Naive B cell (primary cell): ENCODE measurements around the gene SMYD2. TPM values are rescaled to one million over a fixed set of nuclear protein-coding genes. Genes with fewer than 3 reads are reported as not detected.

ENCODE experiments used
- ATAC-seq, 2 donors: fragments of 150-1000 bp; cut with Tn5 transposase; 2 replicates each; pipeline ENCODE4 v1.10.0; 2021; ENCODE audit warnings: low read depth in 2 of 2, mild to moderate bottlenecking in 2 of 2, moderate library complexity in 2 of 2
- DNase-seq: peaks from one replicate; pipeline ENCODE4 v3.0.0; 2022
- H3K27ac Mint-ChIP-seq, 6 donors: one replicate each; pipeline ENCODE4 v1.8.0; 2020 to 2022; ENCODE audit warnings: mild to moderate bottlenecking in 6 of 6, mixed read lengths in 6 of 6, moderate library complexity in 5 of 6, inconsistent platforms in 2 of 6
- H3K27me3 Mint-ChIP-seq, 3 donors: one replicate each; pipeline ENCODE4 v1.8.0; 2021 to 2022; ENCODE audit warnings: mixed read lengths in 3 of 3, mild to moderate bottlenecking in 1 of 3
- H3K36me3 Mint-ChIP-seq, 2 donors: one replicate each; pipeline ENCODE4 v1.8.0; 2020 to 2022; ENCODE audit warnings: mixed read lengths in 2 of 2, inconsistent platforms in 1 of 2, mild to moderate bottlenecking in 1 of 2
- H3K4me1 Mint-ChIP-seq, 3 donors: one replicate each; pipeline ENCODE4 v1.8.0; 2020 to 2022; ENCODE audit warnings: mixed read lengths in 3 of 3, inconsistent platforms in 1 of 3, mild to moderate bottlenecking in 1 of 3, moderate library complexity in 1 of 3
- H3K4me3 Mint-ChIP-seq, 8 donors: one replicate each; pipeline ENCODE4 v1.8.0; 2020 to 2022; ENCODE audit warnings: mild to moderate bottlenecking in 8 of 8, mixed read lengths in 8 of 8, moderate library complexity in 8 of 8, inconsistent platforms in 2 of 8
- H3K9me3 Mint-ChIP-seq, 7 donors: one replicate each; pipeline ENCODE4 v1.8.0; 2020 to 2022; ENCODE audit warnings: mixed read lengths in 7 of 7, mild to moderate bottlenecking in 5 of 7, inconsistent platforms in 2 of 7, moderate library complexity in 1 of 7
- polyA plus RNA-seq, 6 donors: library from polyadenylated mRNA; unstranded; fragments of 300-500 nt; fragmentation: Illumina TruSeq; gene quantifications; one replicate each; pipeline ENCODE4 v1.2.3, GENCODE V29; 2021; ENCODE audit warnings: low read depth in 6 of 6

The SMYD2 gene
- polyA plus RNA-seq, 6 donors from 2014 or later: 28.3 to 76.8 (median 33.9) TPM

DNA sequence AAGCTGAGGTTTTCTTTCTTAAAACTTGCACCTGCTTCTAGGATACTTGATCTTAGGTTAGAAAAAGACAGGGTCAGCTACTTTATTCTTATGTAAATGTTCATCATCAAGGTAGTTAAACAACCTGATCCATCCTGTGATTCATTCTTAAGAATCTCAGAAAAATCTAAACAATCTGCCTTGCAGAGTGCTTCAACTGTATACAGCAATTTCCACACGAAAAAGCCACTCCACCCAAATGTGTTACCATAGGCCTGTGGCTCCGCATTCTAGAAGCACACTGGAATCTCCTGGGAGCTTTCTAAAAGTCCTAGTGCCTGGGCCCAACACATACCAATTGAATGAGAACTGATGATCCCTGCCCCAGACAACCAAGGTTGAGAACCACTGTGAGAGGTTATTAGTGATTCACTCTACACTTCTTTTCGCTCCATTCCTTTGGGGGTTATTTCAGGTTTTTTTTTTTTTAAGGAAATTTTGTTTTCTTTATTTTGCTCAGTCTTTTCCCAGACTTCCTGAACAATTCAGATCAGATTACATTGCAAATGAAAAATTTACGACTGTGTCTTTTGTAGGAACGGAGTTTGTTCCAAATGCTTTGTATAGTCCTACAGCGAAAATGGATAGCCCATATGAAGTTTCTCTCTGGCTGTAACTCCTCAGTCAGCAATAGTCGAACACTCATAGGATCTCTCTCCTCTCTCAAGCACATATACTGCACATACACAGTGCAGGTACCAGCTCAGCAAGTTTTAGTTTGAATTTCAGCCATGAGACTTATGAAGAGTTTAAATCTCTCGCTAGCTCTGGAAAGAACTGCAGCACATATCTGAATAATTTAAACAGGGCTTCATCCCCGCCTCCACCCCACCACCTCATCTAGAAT, 16.1 kb downstream of the SMYD2 start:
- no peak overlapping the region for H3K27ac Mint-ChIP-seq

DNA sequence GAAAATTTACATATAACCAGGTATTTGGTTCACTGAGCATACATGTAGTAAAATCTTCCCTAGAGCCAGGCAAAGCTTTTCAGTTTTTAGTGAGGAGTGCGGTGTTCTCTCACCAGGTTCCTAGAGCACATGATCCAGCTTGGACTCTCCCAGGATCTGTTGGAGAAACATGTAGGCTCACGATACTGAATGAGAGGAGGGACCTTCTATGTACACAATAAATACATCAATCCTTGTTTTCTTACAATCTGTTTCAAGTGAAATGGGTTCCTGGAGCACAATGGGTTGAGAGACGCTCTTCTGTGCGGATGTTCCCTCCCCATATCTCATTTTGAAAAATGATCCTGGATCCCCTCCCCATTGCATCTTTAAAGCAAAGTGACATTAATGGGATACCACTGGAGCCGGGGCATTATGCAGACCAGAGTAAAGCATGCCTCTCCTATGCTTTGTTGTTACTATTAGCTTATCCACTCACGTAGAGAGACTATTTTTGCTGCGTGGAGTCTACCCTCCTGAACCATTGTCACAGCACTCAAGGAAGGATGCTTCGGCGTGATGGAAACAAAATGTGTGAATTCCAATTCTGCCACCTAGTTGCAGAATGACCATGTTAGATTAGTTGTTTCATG, 19.3 kb downstream of the SMYD2 start:
- H3K27me3 Mint-ChIP-seq: no peaks in the 10 kb centered on the region
- peaks cover 8 to 24% (median 19%) of the 10 kb centered on the region in 3 donors for H3K4me1 Mint-ChIP-seq
- H3K27ac Mint-ChIP-seq: no peak overlapping the region
- no peak overlapping the region for H3K4me3 Mint-ChIP-seq
- ATAC-seq: no peak
- H3K9me3 Mint-ChIP-seq: no peaks in the 10 kb centered on the region
- DNase-seq: no peak
- peaks cover 0 to 5% of the 10 kb centered on the region in 2 donors for H3K36me3 Mint-ChIP-seq

More for the DNA sequence above, 16.1 kb downstream of the SMYD2 start:
- Mint-ChIP-seq H3K36me3 (peaks cover 0 to 5% of the 10 kb centered on the region in 2 donors), H3K27me3 (no peaks in the 10 kb centered on the region), H3K4me3 (no peak overlapping the region), H3K4me1 (peaks cover 7 to 20% (median 12%) of the 10 kb centered on the region in 3 donors), H3K9me3 (no peaks in the 10 kb centered on the region)
- ATAC-seq: no peak
- no peak for DNase-seq

DNA sequence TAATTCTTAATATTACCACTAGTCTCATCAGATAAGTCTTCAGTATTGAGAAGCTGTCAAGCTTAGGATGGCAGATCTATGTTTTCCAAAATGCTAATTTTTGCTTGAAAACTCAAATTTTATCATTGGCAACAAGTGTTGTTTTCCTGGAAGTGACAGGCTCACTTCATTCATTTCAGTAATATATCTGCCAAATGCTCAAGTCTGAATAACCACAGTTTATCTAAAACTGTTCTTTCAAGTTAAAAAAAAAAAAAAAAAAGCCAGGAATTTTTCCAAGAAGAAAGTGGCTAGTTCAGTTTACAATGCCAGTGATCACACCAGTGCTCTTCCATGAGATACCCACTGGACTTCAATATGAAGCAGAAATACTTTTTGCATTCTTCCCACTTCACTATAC, 20.6 kb downstream of the SMYD2 start:
- ATAC-seq (no peak), DNase-seq (no peak)
- H3K27ac Mint-ChIP-seq: no peak overlapping the region
- H3K4me3 Mint-ChIP-seq: no peak overlapping the region
- peaks cover 11 to 18% (median 16%) of the 10 kb centered on the region in 3 donors for H3K4me1 Mint-ChIP-seq
- H3K36me3 Mint-ChIP-seq: peaks cover 0 to 5% of the 10 kb centered on the region in 2 donors
- no peaks in the 10 kb centered on the region for H3K27me3 Mint-ChIP-seq
- H3K9me3 Mint-ChIP-seq: no peaks in the 10 kb centered on the region

DNA sequence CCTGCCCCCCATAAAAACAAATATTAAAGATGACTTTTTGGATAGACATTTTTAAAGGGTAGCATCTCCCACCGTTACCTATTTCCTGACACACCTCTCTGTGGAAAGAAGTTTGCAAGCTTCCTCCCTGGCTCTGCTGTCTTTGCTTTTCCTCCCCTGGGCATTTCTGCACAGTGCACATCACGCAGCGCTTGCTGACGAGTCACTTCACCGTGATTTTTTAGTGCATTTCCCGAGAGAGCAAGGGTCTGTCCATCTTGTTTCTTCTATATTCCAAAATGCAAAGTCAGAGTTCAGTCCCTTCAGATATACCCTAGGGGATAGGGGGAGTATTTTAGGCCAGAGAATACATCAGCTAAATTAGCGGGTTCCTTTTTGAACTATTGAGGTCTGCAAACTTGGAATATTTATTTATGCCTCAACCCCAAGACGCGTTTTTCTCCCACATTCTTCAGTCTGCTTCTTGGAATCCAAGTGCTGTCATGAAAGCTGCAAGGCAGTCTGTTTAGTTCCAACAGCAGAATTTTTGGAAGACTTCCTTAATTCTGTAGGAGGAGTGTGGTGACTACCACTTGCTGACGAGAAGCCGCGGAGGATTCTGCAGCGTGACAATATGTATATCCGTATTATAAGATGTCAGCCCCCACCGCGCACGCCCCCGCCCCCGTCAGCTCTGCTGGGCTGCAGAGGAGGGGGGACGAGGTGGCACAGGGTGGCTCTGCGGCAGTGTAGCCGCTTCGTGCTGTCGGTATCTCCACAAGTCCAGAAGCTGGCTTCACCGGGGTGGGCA, 22.4 kb downstream of the SMYD2 start:
- Mint-ChIP-seq H3K4me3 (peak overlapping the region in 1 of 8 donors; percentile 12), H3K27me3 (no peaks in the 10 kb centered on the region), H3K4me1 (peaks cover 15 to 18% (median 18%) of the 10 kb centered on the region in 3 donors), H3K27ac (peak overlapping the region in 2 of 6 donors; percentile 10 to 60), H3K36me3 (no peaks in the 10 kb centered on the region), H3K9me3 (no peaks in the 10 kb centered on the region)
- DNase-seq (no peak), ATAC-seq (no peak)

DNA sequence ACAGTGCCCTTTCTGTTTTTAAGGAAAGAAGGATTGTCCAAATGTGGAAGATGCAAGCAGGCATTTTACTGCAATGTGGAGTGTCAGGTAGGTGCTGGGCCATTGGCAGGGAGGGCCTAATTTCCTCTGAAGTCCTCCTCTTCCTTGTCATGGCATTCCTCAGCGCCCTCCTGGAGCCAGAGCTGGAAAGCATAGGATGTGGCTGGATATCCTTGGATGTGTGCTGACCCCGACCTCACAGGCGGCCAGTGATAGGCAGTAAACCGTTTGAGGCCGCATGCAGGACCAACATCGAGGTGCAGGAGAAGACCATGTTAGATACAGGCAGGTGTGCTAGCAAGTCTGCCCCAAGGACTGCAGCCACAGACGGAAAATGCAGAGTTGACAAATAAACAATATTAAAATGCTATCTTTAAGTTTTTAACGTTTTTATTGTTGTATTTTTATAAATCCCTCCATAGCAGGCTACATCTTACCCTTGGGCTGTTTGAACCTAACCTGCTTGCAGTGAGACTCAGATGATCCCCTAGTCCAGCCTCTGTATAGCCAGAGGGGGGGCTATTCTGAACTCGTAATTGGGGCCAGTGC, 24.3 kb downstream of the SMYD2 start:
- H3K27me3 Mint-ChIP-seq: no peaks in the 10 kb centered on the region
- H3K4me3 Mint-ChIP-seq: no peak overlapping the region
- DNase-seq: no peak
- peak overlapping the region in 1 of 6 donors; percentile 56 for H3K27ac Mint-ChIP-seq
- H3K36me3 Mint-ChIP-seq: no peaks in the 10 kb centered on the region
- peaks cover 21 to 37% (median 24%) of the 10 kb centered on the region in 3 donors for H3K4me1 Mint-ChIP-seq
- no peaks in the 10 kb centered on the region for H3K9me3 Mint-ChIP-seq
- no peak for ATAC-seq

DNA sequence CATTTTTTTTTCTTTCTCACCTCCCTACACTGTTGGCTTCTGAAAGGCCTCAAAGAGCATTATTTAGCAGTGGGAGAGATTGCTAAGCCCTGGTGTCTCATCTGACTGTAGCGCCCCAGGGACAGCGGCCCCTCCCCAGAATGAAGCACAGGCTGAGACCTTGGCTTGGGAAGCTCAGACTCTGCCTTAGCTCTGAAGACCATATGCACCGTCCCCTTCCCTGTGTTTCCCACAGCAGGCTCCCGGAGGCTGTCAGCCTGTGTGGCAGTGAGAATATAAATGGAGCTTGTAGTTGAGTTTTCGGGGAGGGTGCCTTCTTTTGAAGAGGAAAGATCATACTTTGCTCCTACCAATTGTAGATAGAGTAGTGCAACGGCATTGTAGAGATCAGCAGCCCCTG, 25.3 kb downstream of the SMYD2 start:
- H3K27me3 Mint-ChIP-seq: no peaks in the 10 kb centered on the region
- no peak overlapping the region for H3K27ac Mint-ChIP-seq
- H3K36me3 Mint-ChIP-seq: no peaks in the 10 kb centered on the region
- no peak overlapping the region for H3K4me3 Mint-ChIP-seq
- ATAC-seq (no peak), DNase-seq (no peak)
- no peaks in the 10 kb centered on the region for H3K9me3 Mint-ChIP-seq
- H3K4me1 Mint-ChIP-seq: peaks cover 25 to 43% (median 31%) of the 10 kb centered on the region in 3 donors

DNA sequence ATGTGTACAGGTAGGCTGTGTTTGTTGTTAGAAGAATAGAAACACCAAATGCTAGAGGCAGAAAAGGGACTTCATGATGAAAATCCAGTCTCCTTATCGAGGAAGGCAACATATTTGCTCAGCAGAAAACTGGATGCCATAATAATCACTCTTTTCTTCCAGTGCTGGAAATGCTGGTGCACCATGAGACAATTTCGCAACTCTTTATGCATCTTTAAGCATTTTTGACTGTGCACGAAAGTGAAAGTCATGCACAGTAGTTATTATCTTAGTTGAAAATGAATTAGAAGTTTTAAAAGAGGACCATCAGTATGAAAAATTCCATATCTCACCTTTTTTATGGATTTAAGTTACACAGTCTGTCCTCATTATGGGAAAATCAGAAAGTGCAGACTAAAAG, 29.1 kb downstream of the SMYD2 start:
- Mint-ChIP-seq H3K27me3 (no peaks in the 10 kb centered on the region), H3K4me3 (no peak overlapping the region), H3K36me3 (peaks cover 3 to 10% of the 10 kb centered on the region in 2 donors), H3K27ac (peak overlapping the region in 1 of 6 donors; percentile 15), H3K4me1 (peaks cover 13 to 28% (median 26%) of the 10 kb centered on the region in 3 donors), H3K9me3 (no peaks in the 10 kb centered on the region)
- DNase-seq: no peak
- ATAC-seq: no peak

DNA sequence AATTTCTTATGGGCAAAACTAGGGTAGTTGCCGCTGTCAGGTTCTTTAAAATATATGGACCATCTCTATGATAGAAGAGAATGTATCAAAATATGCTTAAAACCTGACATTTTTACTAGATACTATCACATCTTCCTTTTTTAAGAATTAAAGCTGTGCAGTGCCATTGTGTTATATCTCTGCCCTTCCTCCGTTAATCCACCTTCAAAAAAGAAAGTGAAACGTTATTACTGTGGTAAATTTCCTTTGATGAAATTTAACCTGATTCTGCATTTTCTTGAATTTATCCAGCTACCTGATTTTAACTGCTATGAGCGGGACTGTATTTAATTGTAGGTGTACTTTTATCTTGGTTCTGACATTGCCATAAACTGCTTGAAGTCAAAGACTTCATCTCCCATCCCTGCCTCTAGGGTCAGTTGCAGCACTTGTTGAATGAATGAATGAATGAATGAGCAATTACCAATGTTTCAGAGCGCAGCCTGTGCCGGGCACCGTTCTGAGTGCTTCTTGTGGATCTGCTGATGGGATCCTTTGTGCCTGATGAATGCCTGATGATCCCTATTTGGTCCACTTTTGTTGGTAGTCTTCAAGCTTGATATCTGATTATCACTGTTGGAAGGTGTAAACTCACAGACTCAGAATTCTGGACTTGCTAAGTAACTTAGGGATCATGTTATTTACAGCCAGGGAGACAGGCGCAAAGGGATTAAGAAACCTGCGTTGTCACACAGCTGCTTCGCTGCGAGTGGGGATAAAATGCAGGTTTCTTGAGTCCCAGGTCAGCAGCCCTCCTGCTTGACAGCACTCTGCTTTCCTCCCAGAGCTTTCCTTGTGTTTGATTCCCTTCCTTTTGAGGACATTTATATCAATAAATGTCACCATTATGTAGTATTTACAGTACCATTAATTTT, 30.1 kb downstream of the SMYD2 start:
- Mint-ChIP-seq H3K9me3 (no peaks in the 10 kb centered on the region), H3K36me3 (peaks cover 8 to 16% of the 10 kb centered on the region in 2 donors), H3K4me3 (peak overlapping the region in 5 of 8 donors; percentile 4 to 62 (median 47)), H3K27ac (peak overlapping the region in 1 of 6 donors; percentile 36), H3K27me3 (no peaks in the 10 kb centered on the region), H3K4me1 (peaks cover 13 to 28% (median 26%) of the 10 kb centered on the region in 3 donors)
- DNase-seq (no peak), ATAC-seq (no peak)

DNA sequence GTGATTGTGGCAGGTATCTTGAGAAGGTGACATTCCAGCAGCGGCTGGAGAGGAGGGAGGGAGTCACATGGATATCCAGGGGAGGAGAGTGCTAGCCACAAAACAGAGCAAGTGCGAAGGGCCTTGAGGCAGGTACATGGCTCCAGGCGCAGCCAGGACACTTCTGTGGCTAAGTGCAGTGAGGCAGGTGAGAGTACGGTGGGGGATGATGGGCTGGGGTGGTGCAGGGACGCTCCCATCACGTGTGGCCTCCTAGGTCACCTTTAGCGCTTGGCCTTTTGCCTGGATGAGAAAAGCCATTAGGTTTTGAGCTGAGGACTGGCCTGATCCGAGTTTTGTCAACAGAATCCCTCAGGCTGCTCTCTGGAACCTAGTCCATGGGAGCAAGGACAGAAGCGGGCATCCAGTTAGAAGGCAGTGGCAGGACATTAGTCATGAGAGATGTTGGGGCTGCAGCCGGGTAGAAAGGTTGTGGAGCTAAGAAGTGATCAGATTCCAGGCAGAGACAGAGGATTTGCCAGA, 31.6 kb downstream of the SMYD2 start:
- Mint-ChIP-seq H3K9me3 (no peaks in the 10 kb centered on the region), H3K27ac (peak overlapping the region in 1 of 6 donors; percentile 70), H3K4me3 (no peak overlapping the region), H3K4me1 (peaks cover 13 to 26% (median 26%) of the 10 kb centered on the region in 3 donors), H3K36me3 (peaks cover 16 to 17% of the 10 kb centered on the region in 2 donors), H3K27me3 (no peaks in the 10 kb centered on the region)
- DNase-seq: no peak
- ATAC-seq: no peak

DNA sequence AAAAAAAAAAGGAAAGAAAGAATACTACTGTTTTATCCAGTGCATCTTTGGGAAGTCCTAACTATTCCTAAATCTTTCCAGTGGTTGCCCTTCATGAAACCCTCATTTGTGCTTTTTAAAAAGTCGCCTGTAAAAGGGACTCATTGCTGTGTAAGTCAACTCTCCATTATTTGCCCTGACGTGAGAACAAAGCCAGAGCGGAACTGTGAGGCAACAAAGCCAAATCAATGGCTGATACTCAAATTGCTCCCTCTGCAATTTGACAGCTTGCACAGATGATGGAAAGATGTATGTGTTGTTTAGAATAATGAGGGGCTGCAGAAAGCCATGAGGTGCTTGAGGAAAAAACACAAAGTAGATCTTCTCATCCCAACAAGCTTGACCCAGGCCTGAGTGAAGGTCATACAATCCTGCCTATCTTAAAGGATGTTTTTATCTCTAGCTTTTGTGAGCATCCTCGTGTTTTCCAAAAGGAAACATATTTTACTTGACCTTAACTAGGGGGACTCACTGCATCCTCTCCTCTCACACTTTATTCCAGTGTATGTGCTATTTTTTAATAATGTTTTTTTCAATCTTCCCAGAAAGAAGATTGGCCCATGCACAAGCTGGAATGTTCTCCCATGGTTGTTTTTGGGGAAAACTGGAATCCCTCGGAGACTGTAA, 33.4 kb downstream of the SMYD2 start:
- Mint-ChIP-seq H3K4me3 (no peak overlapping the region), H3K4me1 (peaks cover 11 to 19% (median 15%) of the 10 kb centered on the region in 3 donors), H3K27me3 (no peaks in the 10 kb centered on the region), H3K27ac (no peak overlapping the region), H3K9me3 (no peaks in the 10 kb centered on the region), H3K36me3 (peaks cover 16 to 31% of the 10 kb centered on the region in 2 donors)
- DNase-seq (no peak), ATAC-seq (no peak)

DNA sequence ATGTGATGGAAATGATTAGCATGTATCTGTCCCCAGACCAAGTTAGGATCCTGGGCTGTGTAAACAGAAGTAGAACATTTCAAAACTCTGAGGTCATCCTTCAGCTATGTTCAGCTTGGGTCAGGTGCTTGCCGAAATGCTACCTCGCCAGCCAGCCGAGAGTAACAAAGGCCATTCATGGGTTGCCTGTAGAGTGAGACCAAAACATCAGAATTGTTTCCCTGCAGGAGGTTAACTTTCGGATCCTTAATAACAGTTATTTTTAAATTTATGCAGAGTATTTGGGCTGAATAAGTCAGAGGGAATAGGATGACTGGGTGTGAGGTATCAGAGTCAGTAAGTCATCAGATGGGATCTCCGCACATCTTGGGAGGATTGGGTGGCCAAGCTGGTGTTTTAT, 35.6 kb downstream of the SMYD2 start:
- Mint-ChIP-seq H3K27me3 (no peaks in the 10 kb centered on the region), H3K36me3 (peaks cover 16 to 37% of the 10 kb centered on the region in 2 donors), H3K4me3 (no peak overlapping the region), H3K4me1 (peaks cover 0 to 12% (median 1%) of the 10 kb centered on the region in 3 donors), H3K9me3 (no peaks in the 10 kb centered on the region), H3K27ac (no peak overlapping the region)
- DNase-seq: no peak
- no peak for ATAC-seq

DNA sequence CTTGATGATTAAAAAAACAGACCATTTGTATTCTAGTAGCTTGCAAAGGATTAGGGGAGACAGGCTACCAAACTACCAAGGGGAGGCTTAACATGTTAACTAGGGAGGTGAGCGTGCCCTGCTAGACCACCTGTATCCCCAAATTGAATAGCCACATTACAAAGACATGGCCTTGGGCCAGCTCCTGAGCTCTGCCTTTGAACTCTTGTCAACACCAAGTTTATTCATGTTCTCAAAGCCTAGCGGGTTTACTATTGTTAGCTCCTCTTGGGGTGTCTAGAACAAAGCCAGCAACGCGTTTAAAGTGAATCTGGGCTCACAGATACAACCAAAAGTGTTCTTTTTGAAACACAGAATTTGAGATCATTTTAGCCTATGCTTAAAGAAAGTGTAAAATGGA, 36.3 kb downstream of the SMYD2 start:
- Mint-ChIP-seq H3K4me3 (no peak overlapping the region), H3K27me3 (no peaks in the 10 kb centered on the region), H3K4me1 (peaks cover 0 to 6% (median 5%) of the 10 kb centered on the region in 3 donors), H3K36me3 (peaks cover 16 to 37% of the 10 kb centered on the region in 2 donors), H3K27ac (no peak overlapping the region), H3K9me3 (no peaks in the 10 kb centered on the region)
- ATAC-seq: no peak
- no peak for DNase-seq
